Transverse colon (tissue), 3 donors: Measurements from ENCODE around the gene ALG14.

Experiments
- CTCF ChIP-seq, 5 experiments: fragments of 200-600 bp in 3 of 5; fragments of 450-650 bp in 2 of 5; sonication (generic) in 3 of 5; IDR thresholded peaks; 1 replicate in 2 of 5; 2 replicates in 3 of 5; pipeline ENCODE4 v1.5.1; 2016 to 2017; ENCODE audit warnings: antibody characterized with exemption in 5 of 5, inconsistent platforms in 3 of 5, mild to moderate bottlenecking in 2 of 5, moderate library complexity in 1 of 5
- POLR2A ChIP-seq: fragments of 450-650 bp; IDR thresholded peaks from one replicate; pipeline ENCODE4 v1.6.1; 2016; ENCODE audit warnings: antibody characterized with exemption, mild to moderate bottlenecking, moderate library complexity

- TF ChIP-seq CTCF (IDR thresholded peaks at IDR 0.05) (no peak), POLR2A (no peak)
Observed at GRCh38 chr1:94971491-94971924, 101.2 kb downstream of the ALG14 start.
